HS-27A (cell line): ENCODE results near the gene ANKRD13B.

Experiments
- DNase-seq: peaks from one replicate; pipeline ENCODE4 v3.0.0-alpha.2; 2012; ENCODE audit warnings: low read depth, missing footprints

ANKRD13B gene

GRCh38 chr17:29568331-29569244 is 24.3 kb upstream of the ANKRD13B start, which contains the start of gene TP53I13:
TSS of gene TP53I13 (plus strand) at chr17:29568701. CDS start at chr17:29568759, 58 bp downstream.
- DNase-seq: no peak

- DNase-seq: no peak
Observed at GRCh38 chr17:29569245-29569950, 23.5 kb upstream of the ANKRD13B start.

- no peak for DNase-seq
Observed at GRCh38 chr17:29570521-29570920, 22.4 kb upstream of the ANKRD13B start.

- DNase-seq: no peak
Observed at GRCh38 chr17:29571486-29571882, 21.4 kb upstream of the ANKRD13B start.

- no peak for DNase-seq
Observed at GRCh38 chr17:29571883-29572681, 20.9 kb upstream of the ANKRD13B start.

- no peak for DNase-seq
Observed at GRCh38 chr17:29572691-29573557, 20.0 kb upstream of the ANKRD13B start.

GRCh38 chr17:29573558-29573869 is 19.4 kb upstream of the ANKRD13B start:
- DNase-seq: no peak

GRCh38 chr17:29573871-29574731 is 18.8 kb upstream of the ANKRD13B start:
- no peak for DNase-seq

- DNase-seq: no peak
Observed at GRCh38 chr17:29574732-29575510, 18.0 kb upstream of the ANKRD13B start.

GRCh38 chr17:29575511-29576213 is 17.3 kb upstream of the ANKRD13B start:
- no peak for DNase-seq

GRCh38 chr17:29576214-29577000 is 16.5 kb upstream of the ANKRD13B start:
- DNase-seq: no peak

- DNase-seq: no peak
Observed at GRCh38 chr17:29577001-29577370, 15.9 kb upstream of the ANKRD13B start.

- DNase-seq: no peak
Observed at GRCh38 chr17:29577385-29578211, 15.3 kb upstream of the ANKRD13B start.

GRCh38 chr17:29578626-29579485 is 14.1 kb upstream of the ANKRD13B start:
- no peak for DNase-seq

GRCh38 chr17:29579866-29580771 is 12.8 kb upstream of the ANKRD13B start:
- DNase-seq: no peak
